ENCODE measurements around the gene HS3ST5.

HS3ST5 gene

GRCh38 chr6:114202389-114202788, 140.4 kb downstream of the HS3ST5 start:
- in situ Hi-C loops (cut with MboI; ENCODE audit: low sequenced_read_pairs), result no loop called here

GRCh38 chr6:114200891-114201290, 141.9 kb downstream of the HS3ST5 start:
- in situ Hi-C loops (cut with MboI; ENCODE audit: low sequenced_read_pairs), result no loop called here

GRCh38 chr6:114195631-114196403, 147.0 kb downstream of the HS3ST5 start:
- in situ Hi-C loops (cut with MboI; ENCODE audit: low sequenced_read_pairs), result no loop called here

GRCh38 chr6:114195027-114195365, 147.8 kb downstream of the HS3ST5 start:
- in situ Hi-C loops (cut with MboI; ENCODE audit: low sequenced_read_pairs), result no loop called here

GRCh38 chr6:114194362-114195026, 148.3 kb downstream of the HS3ST5 start:
- in situ Hi-C loops (cut with MboI; ENCODE audit: low sequenced_read_pairs), result no loop called here

- in situ Hi-C loops (cut with MboI; ENCODE audit: low sequenced_read_pairs), result no loop called here
Observed at GRCh38 chr6:114187563-114187962, 155.3 kb downstream of the HS3ST5 start.

GRCh38 chr6:114181664-114182063, 161.2 kb downstream of the HS3ST5 start:
- in situ Hi-C loops (cut with MboI; ENCODE audit: low sequenced_read_pairs), result no loop called here

- in situ Hi-C loops (cut with MboI; ENCODE audit: low sequenced_read_pairs), result no loop called here
Observed at GRCh38 chr6:114179411-114179810, 163.4 kb downstream of the HS3ST5 start.

GRCh38 chr6:114176726-114177125, 166.1 kb downstream of the HS3ST5 start:
- in situ Hi-C loops (cut with MboI; ENCODE audit: low sequenced_read_pairs), result no loop called here

GRCh38 chr6:114172576-114173260, 170.1 kb downstream of the HS3ST5 start:
- in situ Hi-C loops (cut with MboI; ENCODE audit: low sequenced_read_pairs), result no loop called here

- in situ Hi-C loops (cut with MboI; ENCODE audit: low sequenced_read_pairs), result no loop called here
Observed at GRCh38 chr6:114171473-114171872, 171.3 kb downstream of the HS3ST5 start.

GRCh38 chr6:114170958-114171387, 171.8 kb downstream of the HS3ST5 start:
- in situ Hi-C loops (cut with MboI; ENCODE audit: low sequenced_read_pairs), result no loop called here

GRCh38 chr6:114170372-114170771, 172.5 kb downstream of the HS3ST5 start:
- in situ Hi-C loops (cut with MboI; ENCODE audit: low sequenced_read_pairs), result no loop called here

- in situ Hi-C loops (cut with MboI; ENCODE audit: low sequenced_read_pairs), result no loop called here
Observed at GRCh38 chr6:114169763-114170162, 173.1 kb downstream of the HS3ST5 start.

GRCh38 chr6:114167583-114168576, 174.9 kb downstream of the HS3ST5 start:
- in situ Hi-C loops (cut with MboI; ENCODE audit: low sequenced_read_pairs), result no loop called here

- in situ Hi-C loops (cut with MboI; ENCODE audit: low sequenced_read_pairs), result no loop called here
Observed at GRCh38 chr6:114164207-114164606, 178.6 kb downstream of the HS3ST5 start.

- in situ Hi-C loops (cut with MboI; ENCODE audit: low sequenced_read_pairs), result no loop called here
Observed at GRCh38 chr6:114162691-114163347, 180.0 kb downstream of the HS3ST5 start.

- in situ Hi-C loops (cut with MboI; ENCODE audit: low sequenced_read_pairs), result no loop called here
Observed at GRCh38 chr6:114160881-114161280, 181.9 kb downstream of the HS3ST5 start.

GRCh38 chr6:114159727-114160126, 183.1 kb downstream of the HS3ST5 start:
- in situ Hi-C loops (cut with MboI; ENCODE audit: low sequenced_read_pairs), result no loop called here
